SU-DHL-6 (cell line): ENCODE results near the gene CDKN2B.

ENCODE experiments used
- CTCF ChIP-seq: fragments of 200-600 bp; sonication (generic); IDR thresholded peaks from one replicate; pipeline ENCODE4 v1.5.1; 2017; ENCODE audit warnings: antibody characterized with exemption, mild to moderate bottlenecking, low read length, moderate library complexity; ENCODE audit not compliant: insufficient read depth, poor library complexity, severe bottlenecking
- EZH2phosphoT487 ChIP-seq: fragments of 200-600 bp; sonication (generic), shearing (Covaris generic); conservative IDR thresholded peaks from 2 replicates; pipeline ENCODE4 v1.6.1; 2018; ENCODE audit warnings: mild to moderate bottlenecking, antibody characterized with exemption, low read length, moderate library complexity, mixed read lengths

GRCh38 chr9:22030101-22030598 is 21.0 kb upstream of the CDKN2B start:
- TF ChIP-seq CTCF = no peak
- no peak for TF ChIP-seq EZH2phosphoT487
